Esophagus (tissue), 2 donors: ENCODE results near the gene IL12RB1. TPM values are rescaled to one million over a fixed set of nuclear protein-coding genes. Genes with fewer than 3 reads are reported as not detected.

ENCODE experiments used
- H3K27ac ChIP-seq, 2 donors: one replicate each; pipeline ENCODE4 v1.5.1; 2013; ENCODE audit warnings: low read depth in 2 of 2, mild to moderate bottlenecking in 2 of 2, inconsistent platforms in 1 of 2, low read length in 1 of 2, moderate library complexity in 1 of 2
- H3K27me3 ChIP-seq, 2 donors: one replicate each; pipeline ENCODE4 v1.6.1; 2013; ENCODE audit warnings: low read length in 2 of 2, control low read depth in 1 of 2, mild to moderate bottlenecking in 1 of 2; ENCODE audit not compliant: insufficient read depth in 2 of 2, control insufficient read depth in 1 of 2
- H3K36me3 ChIP-seq, 2 donors: one replicate each; pipeline ENCODE4 v1.6.1; 2013; ENCODE audit warnings: low read length in 1 of 2; ENCODE audit not compliant: control insufficient read depth in 2 of 2, insufficient read depth in 2 of 2
- H3K4me1 ChIP-seq, 2 donors: one replicate each; pipeline ENCODE4 v1.6.1; 2013; ENCODE audit warnings: low read length in 1 of 2; ENCODE audit not compliant: control insufficient read depth in 2 of 2, insufficient read depth in 2 of 2
- H3K4me3 ChIP-seq, 2 donors: one replicate each; pipeline ENCODE4 v1.5.1; 2013; ENCODE audit warnings: low read length in 2 of 2, mild to moderate bottlenecking in 2 of 2, low read depth in 1 of 2, moderate library complexity in 1 of 2
- H3K9me3 ChIP-seq, 2 donors: one replicate each; pipeline ENCODE4 v1.6.1; 2013; ENCODE audit warnings: mild to moderate bottlenecking in 2 of 2, low read depth in 1 of 2, low read length in 1 of 2, moderate library complexity in 1 of 2; ENCODE audit not compliant: control insufficient read depth in 2 of 2, insufficient read depth in 1 of 2
- WGBS, 2 donors: extraction: QIAGEN DNeasy Blood & Tissue Kit; methylation state at CpG; one replicate each; pipeline ENCODE4 v1.1.7; 2013; 5-methylcytosine and 5-hydroxymethylcytosine counted together
- polyA plus RNA-seq, 2 donors: library from polyadenylated mRNA; stranded (reverse); fragments of 200-250 nt; gene quantifications; one replicate each; pipeline ENCODE4 v1.2.3, GENCODE V29; 2013
- donor health status: healthy with polysubstance abuse.
- donor health status: Bipolar disorder and iron deficiency.

The IL12RB1 gene
- polyA plus RNA-seq, 2 donors = 0.40 to 0.51 TPM

DNA sequence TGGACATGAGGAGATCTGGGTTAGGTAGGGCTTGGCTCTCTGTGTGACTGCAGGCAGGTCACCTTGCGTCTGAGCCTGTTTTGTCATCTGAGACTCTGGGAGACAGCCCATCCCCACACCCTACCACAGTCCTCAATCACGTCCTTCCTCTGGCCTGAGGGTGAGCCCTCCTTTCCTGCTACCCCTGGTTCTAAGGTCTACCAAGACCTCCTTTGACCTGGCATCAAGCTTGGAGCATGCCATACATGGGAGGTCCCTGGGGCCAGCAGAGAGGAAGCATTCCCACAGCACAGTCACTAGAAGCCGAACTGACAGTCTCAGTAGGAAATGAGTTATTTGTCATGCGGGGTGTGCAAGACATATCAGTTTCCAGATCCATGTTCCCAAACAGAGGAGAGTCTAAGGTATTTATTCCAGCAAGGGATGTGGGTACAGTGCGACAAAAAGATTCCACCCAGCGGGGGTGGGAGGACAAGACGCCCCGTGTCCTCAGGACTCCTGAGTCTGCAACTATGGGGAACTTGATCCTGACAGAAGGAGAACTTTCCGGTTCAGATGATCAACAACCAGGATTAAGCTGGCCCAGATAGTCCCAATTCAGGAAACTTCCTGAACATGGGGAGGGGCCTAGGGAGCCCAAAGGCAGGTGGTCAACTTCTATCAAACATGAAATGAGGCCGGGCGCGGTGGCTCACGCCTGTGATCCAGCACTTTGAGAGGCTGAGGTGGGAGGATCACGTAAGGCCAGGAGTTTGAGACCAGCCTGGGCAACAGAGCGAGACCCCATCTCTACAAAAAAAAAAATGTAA lies 69.3 kb downstream of the IL12RB1 start:
- Histone ChIP-seq H3K36me3 (peaks cover 0 to 10% of the 10 kb centered on the region in 2 donors), H3K9me3 (no peaks in the 10 kb centered on the region), H3K27me3 (no peaks in the 10 kb centered on the region), H3K4me1 (peaks cover 10 to 21% of the 10 kb centered on the region in 2 donors), H3K27ac (peak overlapping the region; percentile 57 to 74), H3K4me3 (no peak overlapping the region)
- 71% methylated on average over 15 of the region's 15 CpGs for WGBS, 2 donors

DNA sequence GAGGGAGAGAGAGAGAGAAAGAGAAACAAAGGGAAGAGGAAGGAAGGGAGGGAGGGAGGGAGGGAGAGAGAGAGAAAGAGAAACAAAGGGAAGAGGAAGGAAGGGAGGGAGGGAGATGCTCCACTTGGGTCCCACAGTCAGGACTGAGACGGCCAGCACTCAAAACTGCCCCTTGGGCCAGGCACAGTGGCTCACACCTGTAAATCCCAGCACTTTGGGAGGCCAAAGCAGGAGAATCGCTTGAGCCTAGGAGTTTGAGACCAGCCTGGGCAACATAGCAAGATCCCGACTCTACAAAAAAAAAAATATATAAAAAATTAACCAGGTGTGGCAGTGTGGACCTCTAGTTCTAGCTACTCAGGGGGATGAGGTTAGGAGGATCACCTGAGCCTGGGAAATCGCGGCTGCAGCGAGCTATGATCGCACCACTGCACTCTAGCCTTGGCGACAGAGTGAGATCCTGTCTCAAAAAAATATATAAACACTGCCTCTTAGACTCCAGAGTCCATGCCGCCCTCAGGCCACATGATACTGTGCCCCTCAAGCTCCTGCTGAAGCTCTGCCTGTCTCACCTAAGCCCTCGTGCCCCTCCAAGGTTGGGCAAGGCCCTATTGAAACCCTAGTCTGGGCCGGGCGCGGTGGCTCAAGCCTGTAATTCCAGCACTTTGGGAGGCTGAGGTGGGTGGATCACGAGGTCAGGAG lies 70.4 kb downstream of the IL12RB1 start:
- H3K27ac ChIP-seq = peak overlapping the region; percentile 40 to 47
- H3K36me3 ChIP-seq = peaks cover 0 to 10% of the 10 kb centered on the region in 2 donors
- 89 to 91% methylated on average over 14 of the region's 14 CpGs for WGBS, 2 donors
- no peaks in the 10 kb centered on the region for H3K27me3 ChIP-seq
- H3K4me1 ChIP-seq = peaks cover 9 to 16% of the 10 kb centered on the region in 2 donors
- H3K9me3 ChIP-seq = no peaks in the 10 kb centered on the region
- no peak overlapping the region for H3K4me3 ChIP-seq

DNA sequence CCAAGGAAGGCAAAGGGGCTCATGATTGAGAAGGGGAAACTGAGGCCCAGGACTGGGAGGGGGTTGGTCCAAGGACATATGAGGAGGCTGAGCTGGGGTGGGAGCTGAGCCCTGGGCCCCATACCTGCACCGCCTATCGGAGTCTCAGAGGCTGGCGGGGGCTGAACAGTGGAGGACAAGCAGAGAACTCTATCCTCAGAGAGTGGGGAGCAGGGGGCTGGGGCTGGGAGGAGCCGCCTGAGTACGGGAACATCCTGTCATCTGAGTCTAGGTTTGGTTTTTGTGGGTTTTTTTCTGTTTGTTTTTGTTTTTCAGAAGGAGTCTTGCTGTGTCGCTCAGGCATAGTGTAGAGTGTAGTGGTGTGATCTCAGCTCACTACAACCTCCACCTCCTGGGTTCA lies 72.5 kb downstream of the IL12RB1 start:
- no peak overlapping the region for H3K4me3 ChIP-seq
- H3K27ac ChIP-seq = peak overlapping the region in 1 of 2 donors; percentile 78
- no peaks in the 10 kb centered on the region for H3K27me3 ChIP-seq
- WGBS, 2 donors = 81 to 82% methylated on average over 6 of the region's 6 CpGs
- H3K36me3 ChIP-seq = peaks cover 7 to 23% of the 10 kb centered on the region in 2 donors
- peaks cover 0 to 9% of the 10 kb centered on the region in 2 donors for H3K4me1 ChIP-seq
- H3K9me3 ChIP-seq = no peaks in the 10 kb centered on the region

DNA sequence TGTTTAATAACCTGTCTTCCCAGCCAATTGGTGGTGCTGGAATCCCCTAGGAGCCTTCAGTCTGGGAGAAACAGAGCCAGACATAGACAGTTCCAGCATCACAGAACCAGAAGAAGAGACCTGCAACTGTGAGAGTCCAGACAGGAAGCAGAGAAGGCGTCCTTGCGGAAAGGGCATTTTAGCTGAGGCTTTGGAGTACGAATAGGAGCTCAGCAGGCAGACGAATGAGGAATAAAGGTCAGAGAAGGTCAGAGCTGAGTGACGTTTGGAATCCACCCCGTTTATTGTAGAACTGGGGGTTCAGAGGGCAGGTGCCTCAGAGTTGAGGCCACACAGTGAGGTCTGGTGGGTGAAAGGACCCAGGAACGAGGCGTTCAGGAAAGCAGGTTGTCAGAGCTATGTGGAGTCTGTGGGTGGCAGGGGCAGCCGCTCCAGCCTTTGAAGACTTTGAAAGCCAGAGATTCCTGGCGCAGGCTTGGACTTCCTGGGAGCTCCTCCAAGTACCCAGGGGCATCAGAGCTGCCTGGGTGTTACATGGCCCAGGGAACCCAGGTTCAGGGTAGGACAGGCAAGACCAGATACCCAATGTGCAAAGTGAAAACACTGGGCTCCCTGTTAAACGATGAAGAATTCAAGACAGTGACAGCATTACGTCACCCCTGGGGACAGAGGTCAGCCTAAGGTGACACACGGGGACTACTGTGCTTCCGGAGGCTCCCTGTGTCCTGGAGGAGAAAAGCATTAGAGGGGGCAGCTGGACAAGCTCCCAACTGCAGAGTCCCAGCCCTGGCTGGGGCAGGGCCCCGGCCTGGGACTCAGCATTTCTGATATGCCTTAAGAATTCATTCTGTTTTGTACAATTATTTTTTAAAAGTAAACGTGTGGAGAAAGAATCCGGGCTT lies 73.3 kb downstream of the IL12RB1 start:
- H3K4me1 ChIP-seq = peaks cover 5 to 16% of the 10 kb centered on the region in 2 donors
- no peak overlapping the region for H3K4me3 ChIP-seq
- peak overlapping the region; percentile 18 to 78 for H3K27ac ChIP-seq
- 53 to 58% methylated on average over 17 of the region's 17 CpGs for WGBS, 2 donors
- H3K27me3 ChIP-seq = no peaks in the 10 kb centered on the region
- no peaks in the 10 kb centered on the region for H3K9me3 ChIP-seq
- peaks cover 7 to 30% of the 10 kb centered on the region in 2 donors for H3K36me3 ChIP-seq

DNA sequence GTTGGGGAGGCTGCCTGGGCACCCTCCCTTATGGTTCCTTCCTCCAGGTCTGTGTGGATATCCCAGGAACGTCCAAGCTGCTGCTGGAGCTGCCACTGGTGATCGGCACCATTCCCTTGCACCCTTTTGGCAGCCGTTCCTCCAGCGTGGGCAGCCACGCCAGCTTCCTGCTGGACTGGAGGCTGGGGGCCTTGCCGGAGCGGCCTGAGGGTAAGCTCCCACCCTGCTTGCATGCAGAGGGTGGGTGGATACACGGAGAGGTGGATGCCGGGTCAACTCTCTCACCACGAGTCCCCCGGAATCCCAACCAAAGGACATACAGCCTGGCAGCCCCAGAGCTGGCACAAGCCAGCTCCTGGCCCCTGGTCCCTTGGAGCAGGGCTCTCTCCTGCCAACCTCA lies 76.6 kb downstream of the IL12RB1 start:
- Histone ChIP-seq H3K27me3 (no peaks in the 10 kb centered on the region), H3K36me3 (peaks cover 7 to 31% of the 10 kb centered on the region in 2 donors), H3K27ac (no peak overlapping the region), H3K4me1 (peaks cover 7 to 17% of the 10 kb centered on the region in 2 donors), H3K4me3 (peak overlapping the region in 1 of 2 donors; percentile 70), H3K9me3 (no peaks in the 10 kb centered on the region)
- 83 to 91% methylated on average over 11 of the region's 11 CpGs for WGBS, 2 donors

DNA sequence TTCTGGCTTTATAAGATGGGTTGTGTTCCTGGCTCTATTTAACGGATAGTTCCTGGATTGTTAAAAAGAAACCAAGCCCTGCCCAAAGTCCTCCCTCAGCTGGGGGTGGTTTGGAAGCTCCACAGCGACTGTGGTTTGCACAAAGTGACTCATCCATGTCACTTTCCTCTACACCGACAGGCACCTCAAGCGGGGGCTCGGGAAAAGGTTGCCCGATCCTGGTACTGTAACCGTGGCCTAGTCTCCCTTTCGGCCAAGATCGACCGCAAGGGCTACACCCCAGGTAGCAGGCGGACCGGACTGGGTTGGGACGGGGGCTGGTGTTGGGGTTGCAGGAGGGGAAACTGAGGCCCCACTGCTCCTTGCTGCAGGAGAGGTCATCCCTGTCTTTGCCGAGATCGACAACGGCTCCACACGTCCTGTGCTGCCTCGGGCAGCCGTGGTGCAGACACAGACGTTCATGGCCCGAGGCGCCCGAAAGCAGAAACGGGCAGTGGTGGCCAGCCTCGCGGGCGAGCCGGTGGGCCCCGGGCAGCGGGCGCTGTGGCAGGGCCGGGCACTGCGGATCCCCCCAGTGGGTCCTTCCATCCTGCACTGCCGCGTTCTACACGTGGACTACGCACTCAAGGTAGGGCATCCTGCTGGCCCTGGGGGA lies 77.2 kb downstream of the IL12RB1 start:
- peak overlapping the region in 1 of 2 donors; percentile 70 for H3K4me3 ChIP-seq
- H3K27ac ChIP-seq = no peak overlapping the region
- H3K4me1 ChIP-seq = peaks cover 7 to 17% of the 10 kb centered on the region in 2 donors
- peaks cover 7 to 31% of the 10 kb centered on the region in 2 donors for H3K36me3 ChIP-seq
- 91 to 92% methylated on average over 37 of the region's 37 CpGs for WGBS, 2 donors
- no peaks in the 10 kb centered on the region for H3K9me3 ChIP-seq
- no peaks in the 10 kb centered on the region for H3K27me3 ChIP-seq

Other genes starting within 250 kb of the IL12RB1 start
- 1 to 10 TPM; 1.5 to 2.5 TPM for gene JAK3, start 239.0 kb downstream of the IL12RB1 start, polyA plus RNA-seq
- 1,000 to 10,000 TPM; 1,368 to 2,485 TPM for gene RPL18A, start 227.0 kb downstream of the IL12RB1 start, polyA plus RNA-seq
- gene SLC5A5, start 215.0 kb downstream of the IL12RB1 start, polyA plus RNA-seq = under 1 TPM; 0.01 to 0.04 TPM
- 100 to 1,000 TPM; 101 to 111 TPM for gene CCDC124, start 153.9 kb downstream of the IL12RB1 start, polyA plus RNA-seq
- under 1 TPM; 0.02 TPM for gene KCNN1, start 119.8 kb downstream of the IL12RB1 start, polyA plus RNA-seq
- 10 to 100 TPM; 10.9 to 24.0 TPM for gene ARRDC2, start 78.8 kb downstream of the IL12RB1 start, polyA plus RNA-seq
- gene MAST3, start 10.8 kb upstream of the IL12RB1 start, polyA plus RNA-seq = 1 to 10 TPM; 1.5 to 2.5 TPM
- gene PIK3R2, start 66.2 kb upstream of the IL12RB1 start, polyA plus RNA-seq = 10 to 100 TPM in 1 of 2 donors, 1 to 10 TPM in 1; 8.1 to 10.6 TPM
- 10 to 100 TPM in 1 of 2 donors, 1 to 10 TPM in 1; 9.9 to 29.3 TPM for gene IFI30, start 86.9 kb upstream of the IL12RB1 start, polyA plus RNA-seq
- 10 to 100 TPM in 1 of 2 donors, 1 to 10 TPM in 1; 7.4 to 12.0 TPM for gene MPV17L2, start 106.3 kb upstream of the IL12RB1 start, polyA plus RNA-seq
- gene RAB3A, start 117.1 kb upstream of the IL12RB1 start, polyA plus RNA-seq = 1 to 10 TPM in 1 of 2 donors, under 1 TPM in 1; 0.81 to 1.1 TPM
- under 1 TPM; 0.07 to 0.39 TPM for gene PDE4C, start 139.5 kb upstream of the IL12RB1 start, polyA plus RNA-seq
- gene IQCN, start 187.5 kb upstream of the IL12RB1 start, polyA plus RNA-seq = 10 to 100 TPM in 1 of 2 donors, under 1 TPM in 1; 0.88 to 12.2 TPM
- 10 to 100 TPM; 57.9 to 84.5 TPM for gene JUND, start 194.7 kb upstream of the IL12RB1 start, polyA plus RNA-seq
- gene LSM4, start 236.1 kb upstream of the IL12RB1 start, polyA plus RNA-seq = 100 to 1,000 TPM in 1 of 2 donors, 10 to 100 TPM in 1; 96.9 to 113 TPM